ENCODE results near the gene TARM1. TPM values are rescaled to one million over a fixed set of nuclear protein-coding genes. Genes with fewer than 3 reads are reported as not detected.

The TARM1 gene
- total RNA-seq, 1 experiment from 2014 or later, result not detected

- no peak overlapping the region for H3K4me3 Mint-ChIP-seq (ENCODE audit: unreplicated experiment)
- peaks cover 16% of the 10 kb centered on the region for H3K27me3 Mint-ChIP-seq (ENCODE audit: insufficient read depth, unreplicated experiment)
- ChIA-PET POLR2A (interaction anchor here (0.6 kb wide), 1 partner anchor 1387 kb away, joined by 4 read pairs; no protein-coding TSS in a partner anchor), CTCF (interaction anchor here (0.7 to 2.7 kb wide), 4 partner anchors 138 to 1065 kb away, joined by 3 to 8 read pairs (median 4); no protein-coding TSS in a partner anchor)
- intact Hi-C loops (cut with micrococcal nuclease), result no loop called here
- peaks cover 10% of the 10 kb centered on the region for H3K4me1 Mint-ChIP-seq (ENCODE audit: insufficient read depth, unreplicated experiment)
- DNase-seq (ENCODE audit: unreplicated experiment), result no peak
- no TSS peak for BruUV-seq (replicated peaks)
- no peak overlapping the region for H3K27ac Mint-ChIP-seq (ENCODE audit: low read depth, unreplicated experiment)
- H3K36me3 Mint-ChIP-seq (ENCODE audit: insufficient read depth, unreplicated experiment), result no peaks in the 10 kb centered on the region
- no peaks in the 10 kb centered on the region for H3K9me3 Mint-ChIP-seq (ENCODE audit: unreplicated experiment)
- TF ChIP-seq CTCF (IDR thresholded peaks at IDR 0.05; ENCODE audit: unreplicated experiment), result no peak
Observed at GRCh38 chr19:54094426-54095000, 13.3 kb upstream of the TARM1 start.

GRCh38 chr19:54084410-54084809 is 3.2 kb upstream of the TARM1 start:
- ChIA-PET POLR2A (interaction anchor here (0.8 kb wide), 1 partner anchor 12 kb away, joined by 3 read pairs; no protein-coding TSS in a partner anchor), CTCF (interaction anchor here (1.5 kb wide), 1 partner anchor 292 kb away, joined by 5 read pairs; no protein-coding TSS in a partner anchor)
- peaks cover 13% of the 10 kb centered on the region for H3K9me3 Mint-ChIP-seq (ENCODE audit: unreplicated experiment)
- intact Hi-C loops (cut with micrococcal nuclease), result no loop called here
- no peaks in the 10 kb centered on the region for H3K36me3 Mint-ChIP-seq (ENCODE audit: insufficient read depth, unreplicated experiment)
- no peak for TF ChIP-seq CTCF (IDR thresholded peaks at IDR 0.05; ENCODE audit: unreplicated experiment)
- H3K27ac Mint-ChIP-seq (ENCODE audit: low read depth, unreplicated experiment), result no peak overlapping the region
- BruUV-seq (replicated peaks), result no TSS peak
- no peaks in the 10 kb centered on the region for H3K4me1 Mint-ChIP-seq (ENCODE audit: insufficient read depth, unreplicated experiment)
- DNase-seq (ENCODE audit: unreplicated experiment), result no peak
- no peak overlapping the region for H3K4me3 Mint-ChIP-seq (ENCODE audit: unreplicated experiment)
- no peaks in the 10 kb centered on the region for H3K27me3 Mint-ChIP-seq (ENCODE audit: insufficient read depth, unreplicated experiment)

- Mint-ChIP-seq H3K27me3 (ENCODE audit: insufficient read depth, unreplicated experiment) (no peaks in the 10 kb centered on the region), H3K36me3 (ENCODE audit: insufficient read depth, unreplicated experiment) (no peaks in the 10 kb centered on the region), H3K9me3 (ENCODE audit: unreplicated experiment) (peaks cover 20% of the 10 kb centered on the region), H3K27ac (ENCODE audit: low read depth, unreplicated experiment) (no peak overlapping the region), H3K4me3 (ENCODE audit: unreplicated experiment) (no peak overlapping the region), H3K4me1 (ENCODE audit: insufficient read depth, unreplicated experiment) (no peaks in the 10 kb centered on the region)
- intact Hi-C loops (cut with micrococcal nuclease), result no loop called here
- POLR2A ChIA-PET, result no interaction called here
- CTCF ChIA-PET, result no interaction called here
- BruUV-seq (replicated peaks), result no TSS peak
- no peak for TF ChIP-seq CTCF (IDR thresholded peaks at IDR 0.05; ENCODE audit: unreplicated experiment)
- no peak for DNase-seq (ENCODE audit: unreplicated experiment)
Observed at GRCh38 chr19:54077334-54077733, 3.8 kb downstream of the TARM1 start.

- no peak for TF ChIP-seq CTCF (IDR thresholded peaks at IDR 0.05; ENCODE audit: unreplicated experiment)
- no TSS peak for BruUV-seq (replicated peaks)
- Mint-ChIP-seq H3K27ac (ENCODE audit: low read depth, unreplicated experiment) (no peak overlapping the region), H3K9me3 (ENCODE audit: unreplicated experiment) (peaks cover 12% of the 10 kb centered on the region), H3K27me3 (ENCODE audit: insufficient read depth, unreplicated experiment) (no peaks in the 10 kb centered on the region), H3K4me1 (ENCODE audit: insufficient read depth, unreplicated experiment) (no peaks in the 10 kb centered on the region), H3K36me3 (ENCODE audit: insufficient read depth, unreplicated experiment) (no peaks in the 10 kb centered on the region), H3K4me3 (ENCODE audit: unreplicated experiment) (no peak overlapping the region)
- ChIA-PET CTCF (interaction anchor here (0.7 kb wide), 1 partner anchor 251 kb away, joined by 3 read pairs; no protein-coding TSS in a partner anchor), POLR2A (no interaction called here)
- no peak for DNase-seq (ENCODE audit: unreplicated experiment)
- intact Hi-C loops (cut with micrococcal nuclease), result no loop called here
Observed at GRCh38 chr19:54074851-54075250, 6.3 kb downstream of the TARM1 start.

Measured in MCF 10A (cell line).